Measurements from ENCODE around the gene BRD9. TPM values are rescaled to one million over a fixed set of nuclear protein-coding genes. Genes with fewer than 3 reads are reported as not detected.
"Not testable (repeated sequence)": the region's sequence is repeated elsewhere in the genome, so short reads cannot be mapped to it uniquely, and the experiment has no call there.

Gene BRD9
- total RNA-seq, 6 experiments from 2014 or later, result 10.7 to 16.7 (median 13.8) TPM

DNA sequence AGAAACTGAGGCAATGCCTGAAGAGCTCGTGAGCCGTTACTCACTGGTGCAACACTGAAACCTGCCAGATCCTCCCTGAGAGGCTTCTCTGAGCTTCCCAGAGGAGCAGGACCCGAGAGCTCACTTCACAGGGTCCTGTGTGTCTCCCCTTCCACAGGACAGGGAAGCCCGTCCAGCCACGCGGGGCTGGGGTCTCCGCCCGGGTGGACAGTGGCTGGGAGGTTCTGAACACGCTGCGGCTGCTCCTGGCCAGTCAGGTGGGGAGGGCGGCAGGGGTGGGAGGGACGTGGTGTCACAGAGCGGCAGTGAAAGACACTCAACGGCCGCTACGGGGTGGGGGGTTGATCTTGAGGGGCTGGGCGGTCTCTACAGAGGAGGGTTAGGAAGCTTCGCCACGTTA, 41.5 kb downstream of the BRD9 start:
- Histone ChIP-seq H3K4me3 (no peak overlapping the region), H3K4me1 (no peaks in the 10 kb centered on the region), H3K36me3 (no peaks in the 10 kb centered on the region), H3K27ac (no peak overlapping the region), H3K27me3 (no peaks in the 10 kb centered on the region), H3K9me3 (no peaks in the 10 kb centered on the region)
- ATAC-seq (no peak), DNase-seq (peak; percentile 9 to 41 (median 23))
- intact Hi-C loops (cut with DNase I), result no loop called here
- 34% methylated on average over 8 of the region's 19 CpGs for WGBS (ENCODE audit: insufficient coverage, low coverage, low lambda C conversion rate, missing lambda C conversion rate)
- no peak for TF ChIP-seq POLR2A (IDR thresholded peaks at IDR 0.05)
- TF ChIP-seq, protein P1, sequence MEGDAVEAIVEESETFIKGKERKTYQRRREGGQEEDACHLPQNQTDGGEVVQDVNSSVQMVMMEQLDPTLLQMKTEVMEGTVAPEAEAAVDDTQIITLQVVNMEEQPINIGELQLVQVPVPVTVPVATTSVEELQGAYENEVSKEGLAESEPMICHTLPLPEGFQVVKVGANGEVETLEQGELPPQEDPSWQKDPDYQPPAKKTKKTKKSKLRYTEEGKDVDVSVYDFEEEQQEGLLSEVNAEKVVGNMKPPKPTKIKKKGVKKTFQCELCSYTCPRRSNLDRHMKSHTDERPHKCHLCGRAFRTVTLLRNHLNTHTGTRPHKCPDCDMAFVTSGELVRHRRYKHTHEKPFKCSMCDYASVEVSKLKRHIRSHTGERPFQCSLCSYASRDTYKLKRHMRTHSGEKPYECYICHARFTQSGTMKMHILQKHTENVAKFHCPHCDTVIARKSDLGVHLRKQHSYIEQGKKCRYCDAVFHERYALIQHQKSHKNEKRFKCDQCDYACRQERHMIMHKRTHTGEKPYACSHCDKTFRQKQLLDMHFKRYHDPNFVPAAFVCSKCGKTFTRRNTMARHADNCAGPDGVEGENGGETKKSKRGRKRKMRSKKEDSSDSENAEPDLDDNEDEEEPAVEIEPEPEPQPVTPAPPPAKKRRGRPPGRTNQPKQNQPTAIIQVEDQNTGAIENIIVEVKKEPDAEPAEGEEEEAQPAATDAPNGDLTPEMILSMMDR (IDR thresholded peaks at IDR 0.05), result no peak

DNA sequence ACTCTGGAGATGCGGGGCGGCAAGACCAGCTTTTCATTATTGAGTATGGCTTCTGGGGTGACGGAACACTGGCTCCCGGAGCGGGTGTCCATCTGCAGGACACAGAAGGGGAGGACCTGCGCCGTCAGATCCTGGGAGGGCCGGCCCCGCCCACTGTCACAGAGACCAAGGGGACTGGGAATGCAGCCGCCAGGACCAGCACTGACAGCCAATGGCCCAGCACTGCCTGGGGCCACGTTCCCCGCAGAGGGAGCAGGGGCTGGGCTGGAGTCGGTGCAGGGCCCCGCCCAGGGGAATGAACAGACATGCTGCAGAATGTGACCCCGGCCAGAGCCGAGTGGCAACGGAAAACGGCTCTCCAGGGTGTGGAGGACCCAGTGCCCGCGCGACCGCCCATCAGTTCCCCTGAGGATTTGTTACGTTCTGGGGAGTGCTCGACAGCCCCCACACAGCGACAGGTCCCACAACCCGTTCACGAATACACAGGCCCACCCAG, 42.0 kb downstream of the BRD9 start, which contains the start of gene ZDHHC11:
ZDHHC11 (minus strand) TSS at position 476 of the 496 bp plus-strand sequence; CDS start at position 92, 384 bp downstream.
- 80% methylated on average over 4 of the region's 27 CpGs for WGBS (ENCODE audit: insufficient coverage, low coverage, low lambda C conversion rate, missing lambda C conversion rate)
- H3K27ac ChIP-seq, result no peak within 1 kb of the TSS
- no peak for TF ChIP-seq POLR2A (IDR thresholded peaks at IDR 0.05)
- TF ChIP-seq, protein P1 (IDR thresholded peaks at IDR 0.05), result no peak
- no peaks in the 10 kb centered on the region for H3K9me3 ChIP-seq
- peak within 1 kb of the TSS in 2 of 3 donors; percentile 9 to 21 for H3K4me3 ChIP-seq
- no peaks in the 10 kb centered on the region for H3K27me3 ChIP-seq
- DNase-seq (peak; percentile 37 to 54 (median 47)), ATAC-seq (peak; percentile 29 to 59 (median 46))
- intact Hi-C loops (cut with DNase I), result no loop called here
- H3K36me3 ChIP-seq, result no peaks in the 10 kb centered on the region
- no peaks in the 10 kb centered on the region for H3K4me1 ChIP-seq

DNA sequence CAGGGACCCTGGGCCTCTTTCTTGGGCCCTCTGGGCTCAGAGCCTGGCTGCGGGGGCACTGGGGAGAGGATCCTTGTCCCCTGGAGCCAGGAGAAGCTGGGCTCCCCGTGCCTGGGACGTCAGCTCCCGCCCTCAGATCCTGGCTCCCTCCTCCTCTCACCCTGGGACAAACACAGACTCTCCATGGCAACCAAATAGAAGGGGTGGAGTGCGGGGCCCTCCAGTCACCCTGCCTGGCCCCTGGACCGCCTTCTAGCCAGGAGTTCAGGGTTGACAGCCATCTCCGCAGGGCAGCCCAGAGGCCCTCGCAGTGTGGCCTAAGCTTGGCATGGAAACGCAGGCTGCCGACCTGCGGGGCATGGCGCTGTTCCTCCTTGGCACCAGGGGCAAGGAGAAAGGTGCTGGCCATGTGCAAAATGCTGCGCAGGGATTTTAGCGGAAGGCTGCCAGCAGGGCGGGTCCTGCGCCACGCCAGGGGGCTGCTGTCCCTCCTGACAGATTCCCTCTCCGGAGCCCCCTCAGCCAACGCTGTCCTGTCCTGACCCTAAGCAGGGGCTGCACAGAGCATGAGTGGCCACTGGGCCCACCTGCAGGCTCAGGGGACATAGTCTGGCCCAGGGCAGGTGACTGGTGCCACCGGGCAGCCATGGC, 42.8 kb downstream of the BRD9 start:
- no CpG with 5 or more reads among the region's 20 CpGs for WGBS (ENCODE audit: insufficient coverage, low coverage, low lambda C conversion rate, missing lambda C conversion rate)
- no peaks in the 10 kb centered on the region for H3K9me3 ChIP-seq
- no peaks in the 10 kb centered on the region for H3K36me3 ChIP-seq
- peak overlapping the region in 2 of 3 donors; percentile 9 to 21 for H3K4me3 ChIP-seq
- DNase-seq (peak; percentile 11 to 46 (median 33)), ATAC-seq (peak; percentile 15 to 58 (median 32))
- H3K27me3 ChIP-seq, result no peaks in the 10 kb centered on the region
- TF ChIP-seq, protein P1 (IDR thresholded peaks at IDR 0.05), result no peak
- TF ChIP-seq POLR2A (IDR thresholded peaks at IDR 0.05), result no peak
- no peak overlapping the region for H3K27ac ChIP-seq
- no peaks in the 10 kb centered on the region for H3K4me1 ChIP-seq
- intact Hi-C loops (cut with DNase I), result loop anchor here in 1 of 2 donors (5.0 kb wide), 1 partner anchor 92 kb away; no protein-coding TSS in a partner anchor

DNA sequence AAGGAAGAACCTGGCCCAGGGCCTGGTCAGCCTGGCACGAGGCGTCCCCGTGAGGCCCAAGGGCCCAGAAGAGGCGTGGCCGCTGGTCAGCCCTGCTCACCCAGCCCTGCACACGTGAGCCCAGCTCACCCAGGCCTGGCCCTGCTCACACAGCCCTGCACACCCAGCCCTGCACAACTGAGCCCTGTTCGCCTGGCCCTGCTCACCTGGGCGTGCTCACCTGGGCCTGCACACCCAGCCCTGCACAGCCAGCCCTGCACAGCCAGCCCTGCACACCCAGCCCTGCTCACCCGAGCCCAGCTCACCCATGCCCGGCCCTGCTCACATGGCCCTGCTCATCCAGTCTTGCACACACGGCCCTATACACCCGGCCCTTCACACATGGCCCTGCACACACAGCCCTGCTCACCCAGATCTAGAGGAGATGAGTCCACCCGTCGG, 43.9 kb downstream of the BRD9 start:
- WGBS (ENCODE audit: insufficient coverage, low coverage, low lambda C conversion rate, missing lambda C conversion rate), result 100% methylated on average over 4 of the region's 14 CpGs
- ATAC-seq, result peak in 2 of 4 donors; percentile 8 to 15
- Histone ChIP-seq H3K4me3 (no peak overlapping the region), H3K27me3 (no peaks in the 10 kb centered on the region), H3K27ac (no peak overlapping the region), H3K4me1 (no peaks in the 10 kb centered on the region), H3K36me3 (no peaks in the 10 kb centered on the region), H3K9me3 (no peaks in the 10 kb centered on the region)
- TF ChIP-seq, protein P1 (IDR thresholded peaks at IDR 0.05), result no peak
- intact Hi-C loops (cut with DNase I), result loop anchor here in 1 of 2 donors (5.0 kb wide), 1 partner anchor 91 kb away; no protein-coding TSS in a partner anchor
- peak; percentile 12 to 41 (median 36) for DNase-seq

DNA sequence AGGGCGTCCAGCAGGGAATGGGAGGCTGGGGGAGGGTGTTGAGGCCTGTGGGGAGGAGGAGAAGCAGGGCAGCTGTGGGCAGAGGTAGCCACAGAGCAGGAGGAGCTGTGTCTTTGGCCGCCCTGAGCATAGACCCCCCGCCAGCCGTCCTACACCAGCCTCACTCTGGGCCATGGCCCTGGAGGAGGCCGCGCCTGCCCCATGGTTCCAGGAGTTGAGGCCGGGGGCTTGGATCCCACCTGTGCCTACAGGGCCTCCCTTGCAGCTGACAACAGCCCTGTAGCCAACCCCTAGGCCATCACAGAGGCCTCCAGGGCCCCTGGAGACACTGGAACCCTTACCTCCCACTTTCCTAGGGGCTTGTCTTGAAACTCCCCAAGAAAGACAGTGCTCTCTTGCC, 44.9 kb downstream of the BRD9 start:
- not testable (repeated sequence) for H3K36me3 ChIP-seq, ATAC-seq, H3K9me3 ChIP-seq, H3K27ac ChIP-seq, H3K4me3 ChIP-seq, H3K4me1 ChIP-seq, H3K27me3 ChIP-seq
- WGBS (ENCODE audit: insufficient coverage, low coverage, low lambda C conversion rate, missing lambda C conversion rate), result no CpG with 5 or more reads among the region's 7 CpGs
- intact Hi-C loops (cut with DNase I), result loop anchor here in 1 of 2 donors (5.0 kb wide), 1 partner anchor 90 kb away; no protein-coding TSS in a partner anchor
- peak in 2 of 3 donors; percentile 11 to 24 for DNase-seq

DNA sequence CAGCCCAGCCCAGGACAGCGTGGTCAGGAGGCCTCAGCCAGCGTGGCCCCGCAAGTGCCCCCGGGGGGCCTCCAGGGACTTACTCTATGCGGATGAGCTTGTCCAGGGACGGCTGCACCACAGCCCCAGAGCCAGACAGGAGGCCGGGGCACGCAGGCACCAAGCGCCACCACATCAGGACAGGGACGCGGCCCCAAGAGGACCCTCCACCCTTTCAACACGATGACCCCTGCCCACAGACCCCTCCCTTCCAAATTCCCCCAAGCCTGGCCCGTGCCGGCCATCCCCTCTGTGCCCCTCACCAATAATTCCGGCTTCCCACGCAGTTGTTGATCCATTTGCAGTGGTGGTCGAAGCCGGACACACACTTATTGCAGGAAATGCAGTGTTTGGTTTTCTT, 45.4 kb downstream of the BRD9 start:
- not testable (repeated sequence) for H3K27ac ChIP-seq, H3K9me3 ChIP-seq, H3K4me3 ChIP-seq, H3K36me3 ChIP-seq, H3K4me1 ChIP-seq, ATAC-seq, H3K27me3 ChIP-seq
- peak in 2 of 3 donors; percentile 6 to 22 for DNase-seq
- intact Hi-C loops (cut with DNase I), result loop anchor here in 1 of 2 donors (5.0 kb wide), 1 partner anchor 90 kb away; no protein-coding TSS in a partner anchor
- 85% methylated on average over 7 of the region's 18 CpGs for WGBS (ENCODE audit: insufficient coverage, low coverage, low lambda C conversion rate, missing lambda C conversion rate)

DNA sequence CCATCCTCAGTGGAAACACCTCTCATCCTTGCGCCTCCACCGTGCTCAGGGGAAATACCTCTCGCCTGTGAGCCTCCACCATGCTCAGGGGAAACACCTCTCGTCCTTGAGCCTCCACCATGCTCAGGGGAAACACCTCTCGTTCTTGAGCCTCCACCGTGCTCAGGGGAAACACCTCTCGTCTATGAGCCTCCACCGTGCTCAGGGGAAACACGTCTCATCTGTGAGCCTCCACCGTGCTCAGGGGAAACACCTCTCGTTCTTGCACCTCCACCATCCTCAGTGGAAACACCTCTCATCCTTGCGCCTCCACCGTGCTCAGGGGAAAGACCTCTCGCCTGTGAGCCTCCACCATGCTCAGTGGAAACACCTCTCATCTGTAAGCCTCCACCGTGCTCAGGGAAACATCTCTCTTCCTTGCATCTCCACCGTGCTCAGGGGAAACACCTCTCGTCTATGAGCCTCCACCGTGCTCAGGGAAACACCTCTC, 46.0 kb downstream of the BRD9 start:
- ATAC-seq, result not testable (repeated sequence)

More for the DNA sequence above, 46.0 kb downstream of the BRD9 start:
- not testable (repeated sequence) for H3K4me3 ChIP-seq, H3K27ac ChIP-seq, H3K27me3 ChIP-seq, H3K9me3 ChIP-seq, H3K36me3 ChIP-seq, H3K4me1 ChIP-seq
- peak; percentile 13 to 40 (median 27) for DNase-seq
- 82% methylated on average over 18 of the region's 18 CpGs for WGBS (ENCODE audit: insufficient coverage, low coverage, low lambda C conversion rate, missing lambda C conversion rate)
- intact Hi-C loops (cut with DNase I), result loop anchor here in 1 of 2 donors (5.0 kb wide), 1 partner anchor 89 kb away; no protein-coding TSS in a partner anchor

Measured in right lobe of liver (tissue), 6 donors.